A549 treated with GW870086 at 1 μM for 4 hours (cell line): ENCODE data around the gene NBPF12. TPM values are rescaled to one million over a fixed set of nuclear protein-coding genes. Genes with fewer than 3 reads are reported as not detected.

Source experiments
- total RNA-seq: library from RNA; stranded (reverse); fragments of 200-300 nt; extraction: Qiagen RNA extraction; gene quantifications from 5 replicates; pipeline ENCODE4 v1.2.3, GENCODE V29; 2022; ENCODE audit warnings: low read depth

Gene NBPF12
- total RNA-seq = 5.0 to 6.7 TPM (median 5.7 TPM) in 5 replicates

GRCh38 chr1:146938242-146938902 is at the start of gene NBPF12:
Gene NBPF12 (plus strand): TSS chr1:146938324. CDS start chr1:146960144, 21,820 bp downstream.

Other genes with a start within 250 kb of the NBPF12 start
- gene PRKAB2, start 234.1 kb downstream of the NBPF12 start, total RNA-seq = 9.3 to 11.9 TPM (median 10.8 TPM) in 5 replicates